GM18858 (cell line): ENCODE data around the gene WFDC10A.
"Not testable (repeated sequence)": the region's sequence is repeated elsewhere in the genome, so short reads cannot be mapped to it uniquely, and the experiment has no call there.

ENCODE experiments used
- ATAC-seq: cut with Tn5 transposase; IDR thresholded peaks from one replicate; pipeline ENCODE4 v1.9.1; 2021; ENCODE audit not compliant: unreplicated experiment

WFDC10A gene

GRCh38 chr20:45647441-45648050, 18.0 kb downstream of the WFDC10A start:
- no peak for ATAC-seq

GRCh38 chr20:45649312-45649863, 19.8 kb downstream of the WFDC10A start:
- no peak for ATAC-seq

- ATAC-seq: not testable (repeated sequence)
Measured at GRCh38 chr20:45651726-45652125, 22.2 kb downstream of the WFDC10A start.

- not testable (repeated sequence) for ATAC-seq
Measured at GRCh38 chr20:45657038-45657437, 27.5 kb downstream of the WFDC10A start.

- no peak for ATAC-seq
Measured at GRCh38 chr20:45670139-45670538, 40.6 kb downstream of the WFDC10A start, which contains the start of gene WFDC11. WFDC11 (minus strand) TSS chr20:45670239; CDS start chr20:45650600, 19,639 bp downstream.

GRCh38 chr20:45672765-45673164, 43.2 kb downstream of the WFDC10A start:
- ATAC-seq: no peak

GRCh38 chr20:45679650-45680049, 50.1 kb downstream of the WFDC10A start:
- no peak for ATAC-seq
